HG02610 (cell line): ENCODE data around the gene FRS2.

Source experiments
- ATAC-seq: cut with Tn5 transposase; IDR thresholded peaks from one replicate; pipeline ENCODE4 v1.9.1; 2021; ENCODE audit warnings: mild to moderate bottlenecking, moderate library complexity; ENCODE audit not compliant: unreplicated experiment

The FRS2 gene

GRCh38 chr12:69524331-69524630 is 54.1 kb downstream of the FRS2 start:
- no peak for ATAC-seq

GRCh38 chr12:69524755-69525469 is 54.7 kb downstream of the FRS2 start:
- no peak for ATAC-seq

GRCh38 chr12:69527506-69528272 is 57.5 kb downstream of the FRS2 start:
- no peak for ATAC-seq

- ATAC-seq: peak; percentile 72
These were observed 58.8 kb downstream of the FRS2 start for GRCh38 chr12:69529021-69529420.

GRCh38 chr12:69533844-69534243 is 63.7 kb downstream of the FRS2 start:
- ATAC-seq: no peak

- peak; percentile 95 for ATAC-seq
These were observed 64.2 kb downstream of the FRS2 start for GRCh38 chr12:69534389-69534822.

GRCh38 chr12:69540987-69541386 is 70.8 kb downstream of the FRS2 start:
- ATAC-seq: no peak

- ATAC-seq: no peak
These were observed 73.9 kb downstream of the FRS2 start for GRCh38 chr12:69544087-69544486.

- ATAC-seq: no peak
These were observed 74.9 kb downstream of the FRS2 start for GRCh38 chr12:69545081-69545480.

- peak; percentile 90 for ATAC-seq
These were observed 76.7 kb downstream of the FRS2 start for GRCh38 chr12:69546693-69547438.

- ATAC-seq: no peak
These were observed 78.5 kb downstream of the FRS2 start for GRCh38 chr12:69548687-69549086.

GRCh38 chr12:69550569-69551350 is 80.6 kb downstream of the FRS2 start:
- no peak for ATAC-seq

- no peak for ATAC-seq
These were observed 83.5 kb downstream of the FRS2 start for GRCh38 chr12:69553628-69554248.

- no peak for ATAC-seq
These were observed 85.3 kb downstream of the FRS2 start for GRCh38 chr12:69555461-69555860.

GRCh38 chr12:69556383-69556782 is 86.2 kb downstream of the FRS2 start:
- ATAC-seq: no peak

GRCh38 chr12:69563166-69563762 is 93.1 kb downstream of the FRS2 start:
- ATAC-seq: no peak

GRCh38 chr12:69566603-69567002 is 96.4 kb downstream of the FRS2 start:
- ATAC-seq: no peak

GRCh38 chr12:69569236-69569635 is 99.0 kb downstream of the FRS2 start:
- no peak for ATAC-seq

- ATAC-seq: no peak
These were observed 99.9 kb downstream of the FRS2 start for GRCh38 chr12:69570000-69570516.
